GM21528 (cell line): ENCODE results near the gene ACOT2.
A peak's percentile ranks its signal among the peaks of the same experiment; 100 is the strongest.

Experiments used
- ATAC-seq: cut with Tn5 transposase; IDR thresholded peaks from one replicate; pipeline ENCODE4 v1.9.1; 2021; ENCODE audit warnings: mild to moderate bottlenecking, moderate library complexity; ENCODE audit not compliant: unreplicated experiment, low FRiP score

Gene ACOT2

GRCh38 chr14:73612339-73613045 is 43.5 kb downstream of the ACOT2 start, which contains the start of gene ACOT6:
TSS of gene ACOT6 (plus strand) at chr14:73612517. CDS start at chr14:73612572, 55 bp downstream.
- peak; percentile 74 for ATAC-seq

- ATAC-seq, result no peak
These were observed 44.0 kb downstream of the ACOT2 start for GRCh38 chr14:73613046-73613383.

DNA sequence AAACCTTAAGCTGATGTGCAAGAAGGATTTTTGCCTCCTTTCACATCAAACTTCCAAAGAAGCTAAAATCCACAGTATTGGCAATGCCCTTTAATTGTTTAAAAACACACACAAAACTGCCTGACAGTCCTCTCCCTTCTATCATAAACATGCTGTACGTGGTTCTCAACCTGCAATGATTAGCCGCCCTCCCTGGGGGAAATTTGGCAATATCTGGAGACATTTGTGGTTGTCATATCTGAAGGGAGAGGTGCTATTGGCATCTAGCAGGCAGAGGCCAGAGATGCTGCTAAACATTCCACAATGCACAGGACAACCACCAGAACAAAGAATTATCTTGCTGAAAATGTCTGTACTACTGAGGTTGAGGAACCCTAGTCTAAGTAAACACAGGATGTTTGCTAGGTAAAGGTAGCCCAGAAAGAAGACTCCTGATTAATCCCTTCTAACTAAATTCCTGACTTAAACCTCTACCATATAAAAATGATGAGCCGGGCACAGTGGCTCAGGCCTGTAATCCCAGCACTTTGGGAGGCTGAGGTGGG is 44.5 kb downstream of the ACOT2 start:
- no peak for ATAC-seq

GRCh38 chr14:73616831-73617230 is 47.8 kb downstream of the ACOT2 start:
- no peak for ATAC-seq

DNA sequence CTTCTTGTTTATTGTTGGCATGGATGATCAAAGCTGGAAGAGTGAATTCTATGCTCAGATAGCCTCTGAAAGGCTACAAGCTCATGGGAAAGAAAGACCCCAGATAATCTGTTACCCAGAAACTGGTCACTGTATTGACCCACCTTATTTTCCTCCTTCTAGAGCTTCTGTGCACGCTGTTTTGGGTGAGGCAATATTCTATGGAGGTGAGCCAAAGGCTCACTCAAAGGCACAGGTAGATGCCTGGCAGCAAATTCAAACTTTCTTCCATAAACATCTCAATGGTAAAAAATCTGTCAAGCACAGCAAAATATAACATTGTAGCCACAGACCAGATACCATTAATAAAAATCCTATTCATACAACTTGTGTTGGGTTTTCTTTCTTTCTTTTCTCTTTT is 50.5 kb downstream of the ACOT2 start:
- ATAC-seq, result no peak

DNA sequence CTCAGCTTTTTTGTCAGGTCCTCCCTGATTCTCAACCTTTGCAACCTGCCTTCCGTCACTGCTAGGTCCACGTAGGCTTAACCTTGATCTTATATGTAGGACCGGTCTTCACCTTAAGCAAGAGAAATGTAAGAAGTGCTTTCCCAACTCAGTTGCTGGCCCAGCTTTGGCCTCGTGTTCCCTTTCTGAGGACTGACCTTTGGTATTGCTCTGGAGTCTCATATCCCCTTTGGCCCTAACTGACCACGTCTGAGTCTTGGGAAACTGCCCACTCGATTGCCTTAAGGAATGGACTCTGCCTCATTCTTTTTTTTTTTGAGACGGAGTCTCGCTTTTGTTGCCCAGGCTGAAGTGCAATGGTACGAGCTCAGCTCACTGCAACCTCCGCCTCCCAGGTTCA is 51.3 kb downstream of the ACOT2 start:
- no peak for ATAC-seq

GRCh38 chr14:73623504-73624054 is 54.6 kb downstream of the ACOT2 start:
- ATAC-seq, result no peak
